ENCODE data around the gene BGLAP.

GRCh38 chr1:156251527-156251926 lies 9.5 kb downstream of the BGLAP start:
- TF ChIP-seq, protein P1, sequence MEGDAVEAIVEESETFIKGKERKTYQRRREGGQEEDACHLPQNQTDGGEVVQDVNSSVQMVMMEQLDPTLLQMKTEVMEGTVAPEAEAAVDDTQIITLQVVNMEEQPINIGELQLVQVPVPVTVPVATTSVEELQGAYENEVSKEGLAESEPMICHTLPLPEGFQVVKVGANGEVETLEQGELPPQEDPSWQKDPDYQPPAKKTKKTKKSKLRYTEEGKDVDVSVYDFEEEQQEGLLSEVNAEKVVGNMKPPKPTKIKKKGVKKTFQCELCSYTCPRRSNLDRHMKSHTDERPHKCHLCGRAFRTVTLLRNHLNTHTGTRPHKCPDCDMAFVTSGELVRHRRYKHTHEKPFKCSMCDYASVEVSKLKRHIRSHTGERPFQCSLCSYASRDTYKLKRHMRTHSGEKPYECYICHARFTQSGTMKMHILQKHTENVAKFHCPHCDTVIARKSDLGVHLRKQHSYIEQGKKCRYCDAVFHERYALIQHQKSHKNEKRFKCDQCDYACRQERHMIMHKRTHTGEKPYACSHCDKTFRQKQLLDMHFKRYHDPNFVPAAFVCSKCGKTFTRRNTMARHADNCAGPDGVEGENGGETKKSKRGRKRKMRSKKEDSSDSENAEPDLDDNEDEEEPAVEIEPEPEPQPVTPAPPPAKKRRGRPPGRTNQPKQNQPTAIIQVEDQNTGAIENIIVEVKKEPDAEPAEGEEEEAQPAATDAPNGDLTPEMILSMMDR (IDR thresholded peaks at IDR 0.05), result no peak
- TF ChIP-seq EP300 (IDR thresholded peaks at IDR 0.05; ENCODE audit: low read depth), result no peak

All from transverse colon (tissue), 3 donors.